SU-DHL-6 (cell line): ENCODE results near the gene CSNK1A1.
A peak's percentile ranks its signal among the peaks of the same experiment; 100 is the strongest.

ENCODE experiments used
- H2AFZ ChIP-seq: fragments of 200-600 bp; sonication (generic); 2 replicates; pipeline ENCODE4 v1.6.1; 2014; ENCODE audit warnings: low read depth, mild to moderate bottlenecking, moderate library complexity, mixed read lengths, antibody characterized with exemption, low read length; ENCODE audit not compliant: severe bottlenecking
- H3F3A ChIP-seq: fragments of 200-600 bp; shearing (Covaris generic); 2 replicates; pipeline ENCODE4 v1.6.0; 2016; ENCODE audit warnings: antibody characterized with exemption, mild to moderate bottlenecking; ENCODE audit not compliant: insufficient read depth
- H3K27ac ChIP-seq: fragments of 200-600 bp; sonication (generic); 2 replicates; pipeline ENCODE4 v1.5.1; 2016; ENCODE audit warnings: low read depth, mild to moderate bottlenecking, low read length, moderate library complexity, mixed read lengths
- H3K27me3 ChIP-seq: fragments of 200-600 bp; sonication (generic), shearing (Covaris generic); 2 replicates; pipeline ENCODE4 v1.6.0; 2014; ENCODE audit warnings: mild to moderate bottlenecking, low read length
- H3K36me3 ChIP-seq: fragments of 200-600 bp; sonication (generic); 2 replicates; pipeline ENCODE4 v1.6.1; 2014; ENCODE audit warnings: mild to moderate bottlenecking, low read length, mixed read lengths
- H3K4me2 ChIP-seq: fragments of 300-600, 200-600 bp; shearing (Covaris generic), sonication (generic); 2 replicates; pipeline ENCODE4 v1.6.0; 2014; ENCODE audit warnings: low read length, low read depth, mild to moderate bottlenecking; ENCODE audit not compliant: poor library complexity, severe bottlenecking
- H3K4me3 ChIP-seq: fragments of 200-600 bp; sonication (generic); 2 replicates; pipeline ENCODE4 v1.5.1; 2014; ENCODE audit warnings: antibody characterized with exemption, low read length, mild to moderate bottlenecking, mixed read lengths; ENCODE audit not compliant: insufficient read depth, poor library complexity, severe bottlenecking
- H3K79me2 ChIP-seq: fragments of 200-600 bp; sonication (generic); 2 replicates; pipeline ENCODE4 v1.6.1; 2014; ENCODE audit warnings: mild to moderate bottlenecking, low read length, moderate library complexity; ENCODE audit not compliant: insufficient read depth
- H3K9ac ChIP-seq: fragments of 200-600 bp; sonication (generic); 2 replicates; pipeline ENCODE4 v1.7.0; 2014; ENCODE audit warnings: mild to moderate bottlenecking, low read length
- H3K9me2 ChIP-seq: fragments of 200-600 bp; sonication (generic); replicated peaks from 2 replicates; pipeline ENCODE4 v1.6.1; 2014; ENCODE audit warnings: low read length; ENCODE audit not compliant: insufficient read depth
- H3K9me3 ChIP-seq: fragments of 200-600 bp; sonication (generic); 2 replicates; pipeline ENCODE4 v1.6.1; 2014; ENCODE audit warnings: low read length, mixed read lengths; ENCODE audit not compliant: insufficient read depth
- H4K20me1 ChIP-seq: fragments of 200-600 bp; sonication (generic); 2 replicates; pipeline ENCODE4 v1.6.1; 2014; ENCODE audit warnings: low read depth, mild to moderate bottlenecking, antibody characterized with exemption, low read length, moderate library complexity, mixed read lengths
- EZH2phosphoT487 ChIP-seq: fragments of 200-600 bp; sonication (generic), shearing (Covaris generic); conservative IDR thresholded peaks from 2 replicates; pipeline ENCODE4 v1.6.1; 2018; ENCODE audit warnings: mild to moderate bottlenecking, antibody characterized with exemption, low read length, moderate library complexity, mixed read lengths
- TF ChIP-seq, protein P1 (sequence below): fragments of 200-600 bp; sonication (generic); IDR thresholded peaks from one replicate; pipeline ENCODE4 v1.5.1; 2017; ENCODE audit warnings: antibody characterized with exemption, mild to moderate bottlenecking, low read length, moderate library complexity; ENCODE audit not compliant: insufficient read depth, poor library complexity, severe bottlenecking

Gene CSNK1A1

DNA sequence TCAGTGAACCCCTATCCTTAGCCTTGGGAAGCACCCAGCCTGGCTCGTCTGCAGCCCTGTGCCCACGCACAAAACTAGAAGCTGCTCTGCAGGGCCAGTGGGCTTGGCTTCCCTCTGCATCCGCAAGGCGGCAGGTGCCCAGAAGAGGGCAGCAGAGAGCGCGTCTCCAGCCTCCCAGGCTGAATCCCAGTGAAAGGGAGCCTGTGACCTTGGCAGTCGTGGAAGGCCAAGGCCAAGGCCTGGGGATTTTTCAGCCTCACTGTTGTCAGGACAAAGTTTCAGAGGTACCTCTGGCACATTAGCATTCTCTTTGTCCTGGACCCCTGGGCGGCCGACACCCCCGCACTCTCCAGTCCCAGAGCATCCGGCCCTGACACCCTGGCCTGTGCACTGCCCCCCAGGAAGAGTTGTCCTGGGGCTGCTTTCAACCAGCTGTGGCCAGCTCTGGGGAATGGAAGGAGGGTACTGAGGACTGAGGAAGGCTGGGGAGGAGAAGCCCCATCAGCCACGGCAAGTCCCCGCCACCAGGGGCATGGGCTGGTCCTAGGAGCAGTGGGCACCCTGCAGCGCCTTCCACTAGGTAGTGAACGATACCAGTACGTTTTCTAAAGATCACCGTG, 108.6 kb downstream of the CSNK1A1 start:
- H3K4me3 ChIP-seq: no peak overlapping the region
- TF ChIP-seq EZH2phosphoT487: no peak
- TF ChIP-seq, protein P1, sequence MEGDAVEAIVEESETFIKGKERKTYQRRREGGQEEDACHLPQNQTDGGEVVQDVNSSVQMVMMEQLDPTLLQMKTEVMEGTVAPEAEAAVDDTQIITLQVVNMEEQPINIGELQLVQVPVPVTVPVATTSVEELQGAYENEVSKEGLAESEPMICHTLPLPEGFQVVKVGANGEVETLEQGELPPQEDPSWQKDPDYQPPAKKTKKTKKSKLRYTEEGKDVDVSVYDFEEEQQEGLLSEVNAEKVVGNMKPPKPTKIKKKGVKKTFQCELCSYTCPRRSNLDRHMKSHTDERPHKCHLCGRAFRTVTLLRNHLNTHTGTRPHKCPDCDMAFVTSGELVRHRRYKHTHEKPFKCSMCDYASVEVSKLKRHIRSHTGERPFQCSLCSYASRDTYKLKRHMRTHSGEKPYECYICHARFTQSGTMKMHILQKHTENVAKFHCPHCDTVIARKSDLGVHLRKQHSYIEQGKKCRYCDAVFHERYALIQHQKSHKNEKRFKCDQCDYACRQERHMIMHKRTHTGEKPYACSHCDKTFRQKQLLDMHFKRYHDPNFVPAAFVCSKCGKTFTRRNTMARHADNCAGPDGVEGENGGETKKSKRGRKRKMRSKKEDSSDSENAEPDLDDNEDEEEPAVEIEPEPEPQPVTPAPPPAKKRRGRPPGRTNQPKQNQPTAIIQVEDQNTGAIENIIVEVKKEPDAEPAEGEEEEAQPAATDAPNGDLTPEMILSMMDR: peak; percentile 82
- H3K79me2 ChIP-seq: no peaks in the 10 kb centered on the region
- H3K27ac ChIP-seq: no peak overlapping the region
- H2AFZ ChIP-seq: no peak overlapping the region
- no peaks in the 10 kb centered on the region for H4K20me1 ChIP-seq
- H3K27me3 ChIP-seq: no peaks in the 10 kb centered on the region
- no peaks in the 10 kb centered on the region for H3F3A ChIP-seq
- no peaks in the 10 kb centered on the region for H3K36me3 ChIP-seq
- no peaks in the 10 kb centered on the region for H3K9me2 ChIP-seq
- H3K9ac ChIP-seq: no peak overlapping the region
- H3K9me3 ChIP-seq: no peaks in the 10 kb centered on the region
- no peak overlapping the region for H3K4me2 ChIP-seq
